ENCODE measurements around the gene NRG2. TPM values are rescaled to one million over a fixed set of nuclear protein-coding genes. Genes with fewer than 3 reads are reported as not detected.

The NRG2 gene
- polyA plus RNA-seq, 2 of the 4 experiments (the other 2 are of a cell fraction), result 1.0 to 1.1 TPM

DNA sequence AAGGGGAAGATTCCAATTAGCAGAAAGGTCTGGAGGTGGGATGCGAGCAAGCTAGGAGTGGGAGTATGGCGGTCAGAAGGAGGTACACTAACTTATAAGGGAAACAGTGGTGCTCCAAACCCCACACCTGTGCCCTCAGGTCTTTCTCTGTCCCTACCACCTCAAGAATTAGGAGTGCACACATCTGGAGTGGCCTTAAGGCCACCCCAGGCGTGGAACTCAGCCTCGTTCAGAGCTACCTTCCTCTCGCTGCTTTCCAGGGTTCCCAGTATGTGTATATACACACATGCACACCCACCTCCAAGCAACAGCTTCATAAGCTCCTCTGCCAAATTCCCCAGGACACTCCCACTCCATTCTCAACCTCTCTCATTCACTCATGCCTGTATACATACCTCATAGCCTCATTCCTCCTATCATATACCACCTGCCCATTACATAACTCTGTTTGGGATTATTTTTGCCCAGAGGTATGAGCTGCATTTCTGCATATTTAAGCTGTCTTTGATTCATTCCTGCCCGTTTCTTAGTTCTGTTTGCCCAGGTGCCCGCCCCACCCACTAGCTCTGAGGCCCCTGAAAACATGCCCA is 128.8 kb downstream of the NRG2 start:
- no peak for FAIRE-seq
- no peak for ATAC-seq
- no peaks in the 10 kb centered on the region for H3K9me3 ChIP-seq
- WGBS (ENCODE audit: missing lambda C conversion rate), result 52% methylated on average over 7 of the region's 7 CpGs
- H3K4me2 ChIP-seq, result no peak overlapping the region
- CTCF ChIA-PET, result interaction anchor here (0.5 to 2.1 kb wide), 9 partner anchors 12 to 232 kb away, joined by 3 to 10 read pairs (median 3); partner anchors contain the start of gene PURA
- DNase-seq (ENCODE audit: low read depth in 1 of 2, low spot score in 1 of 2), result no peak
- H3K4me1 ChIP-seq, result no peaks in the 10 kb centered on the region
- H3K4me3 ChIP-seq, result no peak overlapping the region
- POLR2A ChIA-PET, result no interaction called here
- no peak overlapping the region for H3K27ac ChIP-seq
- no peak for TF ChIP-seq PHF8 (IDR thresholded peaks at IDR 0.05; ENCODE audit: borderline replicate concordance, low read depth)
- TF ChIP-seq HOXB13 (CRISPR knock-in tag; IDR thresholded peaks at IDR 0.05; ENCODE audit: low read depth), result no peak
- TF ChIP-seq CHD2 (IDR thresholded peaks at IDR 0.05; ENCODE audit: low read length, partially characterized antibody), result no peak
- TF ChIP-seq MYC (IDR thresholded peaks at IDR 0.05; ENCODE audit: borderline replicate concordance, low read length), result no peak
- TF ChIP-seq SREBF2 (IDR thresholded peaks at IDR 0.05), result no peak
- TF ChIP-seq, protein P1, sequence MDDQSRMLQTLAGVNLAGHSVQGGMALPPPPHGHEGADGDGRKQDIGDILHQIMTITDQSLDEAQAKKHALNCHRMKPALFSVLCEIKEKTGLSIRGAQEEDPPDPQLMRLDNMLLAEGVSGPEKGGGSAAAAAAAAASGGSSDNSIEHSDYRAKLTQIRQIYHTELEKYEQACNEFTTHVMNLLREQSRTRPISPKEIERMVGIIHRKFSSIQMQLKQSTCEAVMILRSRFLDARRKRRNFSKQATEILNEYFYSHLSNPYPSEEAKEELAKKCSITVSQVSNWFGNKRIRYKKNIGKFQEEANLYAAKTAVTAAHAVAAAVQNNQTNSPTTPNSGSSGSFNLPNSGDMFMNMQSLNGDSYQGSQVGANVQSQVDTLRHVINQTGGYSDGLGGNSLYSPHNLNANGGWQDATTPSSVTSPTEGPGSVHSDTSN (IDR thresholded peaks at IDR 0.05), result no peak
- no peak for TF ChIP-seq CHD4 (IDR thresholded peaks at IDR 0.05; ENCODE audit: borderline replicate concordance)
- TF ChIP-seq RNF2 (IDR thresholded peaks at IDR 0.05; ENCODE audit: borderline replicate concordance, low read depth), result no peak
- no peak for TF ChIP-seq RAD21 (conservative IDR thresholded peaks at IDR 0.05 in 1 of 2, IDR thresholded peaks at IDR 0.05 in 1 of 2)
- TF ChIP-seq, protein P2, sequence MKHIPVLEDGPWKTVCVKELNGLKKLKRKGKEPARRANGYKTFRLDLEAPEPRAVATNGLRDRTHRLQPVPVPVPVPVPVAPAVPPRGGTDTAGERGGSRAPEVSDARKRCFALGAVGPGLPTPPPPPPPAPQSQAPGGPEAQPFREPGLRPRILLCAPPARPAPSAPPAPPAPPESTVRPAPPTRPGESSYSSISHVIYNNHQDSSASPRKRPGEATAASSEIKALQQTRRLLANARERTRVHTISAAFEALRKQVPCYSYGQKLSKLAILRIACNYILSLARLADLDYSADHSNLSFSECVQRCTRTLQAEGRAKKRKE (CRISPR knock-in tag; IDR thresholded peaks at IDR 0.05; ENCODE audit: low read depth), result no peak
- TF ChIP-seq MAFK (IDR thresholded peaks at IDR 0.05; ENCODE audit: partially characterized antibody), result no peak
- no peak for TF ChIP-seq EHF (CRISPR knock-in tag; IDR thresholded peaks at IDR 0.05)

DNA sequence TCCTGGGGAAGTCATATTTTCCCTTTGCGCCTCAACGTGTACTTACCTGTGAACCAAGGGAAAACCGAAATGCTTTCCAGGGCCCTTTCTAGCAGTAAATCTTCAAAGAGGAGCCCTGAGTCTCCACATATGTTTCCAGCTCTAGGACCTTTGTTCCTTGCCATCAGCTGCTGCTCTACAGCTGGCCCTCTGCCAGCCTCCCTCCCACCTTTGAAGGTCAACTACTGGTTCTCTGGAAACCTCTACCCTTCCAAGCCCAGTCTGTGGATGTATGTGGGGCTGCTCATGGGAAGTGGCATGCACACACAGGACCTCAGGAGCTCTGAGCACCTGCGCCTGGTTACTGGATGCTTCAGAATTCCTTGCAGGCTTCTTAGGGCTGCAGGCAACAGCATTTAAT is 130.3 kb downstream of the NRG2 start:
- Histone ChIP-seq H3K27ac (no peak overlapping the region), H3K4me3 (no peak overlapping the region), H3K4me1 (no peaks in the 10 kb centered on the region), H3K9me3 (no peaks in the 10 kb centered on the region), H3K4me2 (no peak overlapping the region)
- WGBS (ENCODE audit: missing lambda C conversion rate), result 79% methylated on average over 4 of the region's 4 CpGs
- DNase-seq (ENCODE audit: low read depth in 1 of 2, low spot score in 1 of 2) (no peak), FAIRE-seq (no peak), ATAC-seq (no peak)
- POLR2A ChIA-PET, result no interaction called here
- CTCF ChIA-PET, result interaction anchor here (2.0 kb wide), 1 partner anchor 19 kb away, joined by 7 read pairs; no protein-coding TSS in a partner anchor
- TF ChIP-seq JUNB (IDR thresholded peaks at IDR 0.05), result no peak
- TF ChIP-seq, protein P2 (CRISPR knock-in tag; IDR thresholded peaks at IDR 0.05; ENCODE audit: low read depth), result no peak
- TF ChIP-seq CHD2 (IDR thresholded peaks at IDR 0.05; ENCODE audit: low read length, partially characterized antibody), result no peak
- TF ChIP-seq TFCP2L1 (CRISPR knock-in tag; IDR thresholded peaks at IDR 0.05), result no peak
- no peak for TF ChIP-seq NPAS2 (CRISPR knock-in tag; IDR thresholded peaks at IDR 0.05; ENCODE audit: borderline replicate concordance)
- no peak for TF ChIP-seq NR3C1 (IDR thresholded peaks at IDR 0.05)

DNA sequence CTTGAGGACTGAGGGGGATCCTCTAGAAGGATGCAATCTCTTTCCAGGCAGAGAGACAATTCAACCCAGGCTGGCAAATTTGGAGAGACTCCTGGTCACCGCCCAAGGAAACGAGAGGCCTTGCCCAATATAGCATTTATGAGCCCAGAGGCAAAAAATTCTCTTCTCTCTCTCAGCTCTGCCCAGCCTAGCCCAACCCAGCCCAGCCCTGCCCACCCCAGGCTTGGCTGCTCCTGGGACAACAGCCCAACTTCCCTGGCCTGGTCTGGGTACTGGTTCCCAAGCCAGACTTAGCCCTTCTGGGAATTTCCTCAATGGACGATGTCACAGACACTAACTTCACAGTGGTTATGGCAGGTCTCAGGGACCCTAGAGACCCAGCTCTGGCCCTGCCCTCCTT is 130.9 kb downstream of the NRG2 start:
- FAIRE-seq (no peak), DNase-seq (ENCODE audit: low read depth in 1 of 2, low spot score in 1 of 2) (no peak), ATAC-seq (no peak)
- H3K4me3 ChIP-seq, result no peak overlapping the region
- no peaks in the 10 kb centered on the region for H3K4me1 ChIP-seq
- no peak overlapping the region for H3K27ac ChIP-seq
- WGBS (ENCODE audit: missing lambda C conversion rate), result 80% methylated on average over 3 of the region's 3 CpGs
- POLR2A ChIA-PET, result no interaction called here
- TF ChIP-seq HOXA7 (CRISPR knock-in tag; IDR thresholded peaks at IDR 0.05), result no peak
- TF ChIP-seq EHF (CRISPR knock-in tag; IDR thresholded peaks at IDR 0.05), result no peak
- TF ChIP-seq BHLHE40 (IDR thresholded peaks at IDR 0.05; ENCODE audit: low read depth, low read length), result no peak
- TF ChIP-seq, protein P3, sequence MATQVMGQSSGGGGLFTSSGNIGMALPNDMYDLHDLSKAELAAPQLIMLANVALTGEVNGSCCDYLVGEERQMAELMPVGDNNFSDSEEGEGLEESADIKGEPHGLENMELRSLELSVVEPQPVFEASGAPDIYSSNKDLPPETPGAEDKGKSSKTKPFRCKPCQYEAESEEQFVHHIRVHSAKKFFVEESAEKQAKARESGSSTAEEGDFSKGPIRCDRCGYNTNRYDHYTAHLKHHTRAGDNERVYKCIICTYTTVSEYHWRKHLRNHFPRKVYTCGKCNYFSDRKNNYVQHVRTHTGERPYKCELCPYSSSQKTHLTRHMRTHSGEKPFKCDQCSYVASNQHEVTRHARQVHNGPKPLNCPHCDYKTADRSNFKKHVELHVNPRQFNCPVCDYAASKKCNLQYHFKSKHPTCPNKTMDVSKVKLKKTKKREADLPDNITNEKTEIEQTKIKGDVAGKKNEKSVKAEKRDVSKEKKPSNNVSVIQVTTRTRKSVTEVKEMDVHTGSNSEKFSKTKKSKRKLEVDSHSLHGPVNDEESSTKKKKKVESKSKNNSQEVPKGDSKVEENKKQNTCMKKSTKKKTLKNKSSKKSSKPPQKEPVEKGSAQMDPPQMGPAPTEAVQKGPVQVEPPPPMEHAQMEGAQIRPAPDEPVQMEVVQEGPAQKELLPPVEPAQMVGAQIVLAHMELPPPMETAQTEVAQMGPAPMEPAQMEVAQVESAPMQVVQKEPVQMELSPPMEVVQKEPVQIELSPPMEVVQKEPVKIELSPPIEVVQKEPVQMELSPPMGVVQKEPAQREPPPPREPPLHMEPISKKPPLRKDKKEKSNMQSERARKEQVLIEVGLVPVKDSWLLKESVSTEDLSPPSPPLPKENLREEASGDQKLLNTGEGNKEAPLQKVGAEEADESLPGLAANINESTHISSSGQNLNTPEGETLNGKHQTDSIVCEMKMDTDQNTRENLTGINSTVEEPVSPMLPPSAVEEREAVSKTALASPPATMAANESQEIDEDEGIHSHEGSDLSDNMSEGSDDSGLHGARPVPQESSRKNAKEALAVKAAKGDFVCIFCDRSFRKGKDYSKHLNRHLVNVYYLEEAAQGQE (IDR thresholded peaks at IDR 0.05), result no peak
- TF ChIP-seq, protein P4, sequence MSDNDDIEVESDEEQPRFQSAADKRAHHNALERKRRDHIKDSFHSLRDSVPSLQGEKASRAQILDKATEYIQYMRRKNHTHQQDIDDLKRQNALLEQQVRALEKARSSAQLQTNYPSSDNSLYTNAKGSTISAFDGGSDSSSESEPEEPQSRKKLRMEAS (IDR thresholded peaks at IDR 0.05), result no peak
- no peak for TF ChIP-seq JUN (IDR thresholded peaks at IDR 0.05)
- TF ChIP-seq, protein P5, sequence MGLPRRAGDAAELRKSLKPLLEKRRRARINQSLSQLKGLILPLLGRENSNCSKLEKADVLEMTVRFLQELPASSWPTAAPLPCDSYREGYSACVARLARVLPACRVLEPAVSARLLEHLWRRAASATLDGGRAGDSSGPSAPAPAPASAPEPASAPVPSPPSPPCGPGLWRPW (IDR thresholded peaks at IDR 0.05), result no peak
- TF ChIP-seq FOSB (CRISPR knock-in tag; IDR thresholded peaks at IDR 0.05), result no peak
- TF ChIP-seq RNF2 (IDR thresholded peaks at IDR 0.05; ENCODE audit: borderline replicate concordance, low read depth), result no peak
- no peak for TF ChIP-seq KDM5A (IDR thresholded peaks at IDR 0.05)
- TF ChIP-seq POLR2A (IDR thresholded peaks at IDR 0.05; ENCODE audit: low read length), result no peak
- TF ChIP-seq ZC3H11A (IDR thresholded peaks at IDR 0.05), result no peak
- TF ChIP-seq NPAS2 (CRISPR knock-in tag; IDR thresholded peaks at IDR 0.05; ENCODE audit: borderline replicate concordance), result no peak
- TF ChIP-seq TFCP2L1 (CRISPR knock-in tag; IDR thresholded peaks at IDR 0.05), result no peak
- H3K9me3 ChIP-seq, result no peaks in the 10 kb centered on the region
- CTCF ChIA-PET, result interaction anchor here (1.5 to 2.0 kb wide), 2 partner anchors 18 to 57 kb away, joined by 5 to 7 read pairs; no protein-coding TSS in a partner anchor
- no peak overlapping the region for H3K4me2 ChIP-seq

Measured in A549 (cell line).